Activated CD4-positive, alpha-beta T cell treated with anti-CD3 and anti-CD28 coated beads, Interleukin-2, Interleukin-4, amounts not matched to agents 100 ng/mL and 50 ng/mL, durations not matched to agents 16 hours and 8 hours (primary cell): ENCODE data around the gene SLC2A6.

ENCODE experiments used
- DNase-seq: peaks from one replicate; pipeline ENCODE4 v3.0.0-alpha.2; 2020; ENCODE audit warnings: low spot score

Gene SLC2A6

DNA sequence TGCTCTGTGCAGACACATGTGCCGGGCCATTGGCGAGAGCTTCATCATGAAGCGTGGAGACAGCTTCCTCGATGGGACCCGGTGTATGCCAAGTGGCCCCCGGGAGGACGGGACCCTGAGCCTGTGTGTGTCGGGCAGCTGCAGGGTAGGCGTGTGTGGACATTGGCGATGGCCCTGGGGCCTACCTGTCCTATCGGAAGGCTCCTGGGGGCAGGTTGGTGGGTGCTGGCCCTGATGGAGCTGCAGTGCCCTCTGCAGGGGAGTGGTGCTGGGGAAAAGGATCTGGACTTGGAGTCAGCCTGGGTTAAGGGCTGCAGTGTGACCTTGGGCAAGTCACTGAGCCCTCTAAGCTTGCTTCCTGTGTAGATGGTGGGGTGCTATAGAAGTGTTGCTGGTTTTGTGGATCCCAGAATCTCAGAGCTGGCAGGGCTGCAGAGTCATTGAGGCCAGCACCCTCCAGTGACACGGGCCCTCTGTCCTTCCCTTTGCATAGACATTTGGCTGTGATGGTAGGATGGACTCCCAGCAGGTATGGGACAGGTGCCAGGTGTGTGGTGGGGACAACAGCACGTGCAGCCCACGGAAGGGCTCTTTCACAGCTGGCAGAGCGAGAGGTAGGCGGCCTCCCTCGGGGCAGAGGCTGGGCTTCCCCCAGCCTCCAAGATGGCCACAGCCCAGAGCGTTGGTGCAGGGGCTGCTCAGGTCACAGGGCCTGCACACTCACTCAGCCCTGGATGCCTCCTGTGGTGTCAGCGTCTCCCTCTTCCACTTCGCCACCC, 41.0 kb downstream of the SLC2A6 start:
- no peak for DNase-seq

DNA sequence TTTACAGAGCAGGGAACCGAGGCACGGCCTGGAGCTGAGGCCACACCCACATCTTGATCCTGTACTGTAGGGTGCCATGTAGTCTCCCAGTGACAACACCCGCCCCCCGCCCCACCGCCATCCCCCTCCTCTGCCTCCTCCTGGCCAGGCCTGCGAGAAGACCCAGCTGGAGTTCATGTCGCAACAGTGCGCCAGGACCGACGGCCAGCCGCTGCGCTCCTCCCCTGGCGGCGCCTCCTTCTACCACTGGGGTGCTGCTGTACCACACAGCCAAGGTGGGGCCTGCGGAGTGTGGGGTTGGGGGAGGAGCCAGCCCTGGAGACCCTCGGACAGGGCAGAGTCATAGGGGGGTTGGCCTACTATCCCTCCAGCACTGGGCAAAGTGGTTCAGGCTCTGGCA, 42.2 kb downstream of the SLC2A6 start:
- no peak for DNase-seq

DNA sequence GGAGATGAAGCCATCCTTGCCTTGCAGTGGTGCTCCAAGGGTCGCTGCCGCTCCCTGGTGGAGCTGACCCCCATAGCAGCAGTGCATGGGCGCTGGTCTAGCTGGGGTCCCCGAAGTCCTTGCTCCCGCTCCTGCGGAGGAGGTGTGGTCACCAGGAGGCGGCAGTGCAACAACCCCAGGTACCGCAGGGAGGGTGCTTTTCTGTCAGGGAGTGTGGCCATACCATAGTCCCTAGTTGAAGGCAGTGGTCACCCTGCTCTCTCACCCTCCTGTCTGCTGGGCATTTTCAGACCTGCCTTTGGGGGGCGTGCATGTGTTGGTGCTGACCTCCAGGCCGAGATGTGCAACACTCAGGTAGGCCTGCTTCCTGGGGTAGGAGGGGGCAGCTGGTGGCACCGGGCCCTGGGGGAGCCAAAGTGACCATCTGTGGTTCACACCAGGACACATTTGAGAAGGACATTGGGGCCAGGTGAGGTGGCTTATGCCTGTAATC, 45.5 kb downstream of the SLC2A6 start:
- no peak for DNase-seq

DNA sequence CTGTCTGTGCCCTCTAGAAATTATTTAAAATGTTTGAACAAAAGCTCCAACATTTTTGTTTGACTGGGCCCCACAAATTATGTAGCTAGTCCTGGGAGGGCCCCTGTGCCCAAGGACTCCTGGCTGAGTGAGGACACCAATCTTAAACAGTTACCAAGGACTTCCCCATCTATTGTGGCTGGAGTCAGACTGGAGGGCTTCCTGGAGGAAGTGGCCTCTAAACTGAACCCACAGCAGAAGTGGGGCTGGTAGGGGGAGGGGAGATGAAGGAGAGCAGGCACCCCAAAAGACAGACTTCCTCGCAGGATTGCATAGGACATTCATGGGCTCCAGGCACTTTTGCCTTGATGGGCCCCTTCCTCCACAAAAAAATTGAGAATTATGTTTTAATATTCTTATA, 48.7 kb downstream of the SLC2A6 start:
- DNase-seq, result no peak

DNA sequence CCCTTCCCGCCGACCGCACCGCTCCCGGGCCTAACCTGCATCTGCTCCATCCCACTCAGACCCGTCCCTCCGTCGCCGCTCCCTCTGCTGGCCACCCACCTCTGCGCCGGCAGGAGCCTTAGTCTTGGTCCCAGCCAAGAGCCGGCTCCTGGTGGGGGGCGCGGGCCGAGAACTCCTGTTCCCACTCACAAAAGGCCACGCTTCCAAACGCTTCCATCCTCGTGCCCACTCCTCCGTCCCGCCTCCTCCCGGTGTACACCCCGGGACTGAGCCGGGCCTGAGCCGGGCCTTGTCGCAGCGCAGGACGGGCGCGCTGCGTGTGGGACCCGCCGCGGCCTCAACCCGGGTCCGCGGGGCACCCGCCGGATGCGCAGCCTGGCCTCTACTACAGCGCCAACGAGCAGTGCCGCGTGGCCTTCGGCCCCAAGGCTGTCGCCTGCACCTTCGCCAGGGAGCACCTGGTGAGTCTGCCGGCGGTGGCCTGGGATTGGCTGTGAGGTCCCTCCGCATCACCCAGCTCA, 49.2 kb downstream of the SLC2A6 start:
- DNase-seq, result no peak

DNA sequence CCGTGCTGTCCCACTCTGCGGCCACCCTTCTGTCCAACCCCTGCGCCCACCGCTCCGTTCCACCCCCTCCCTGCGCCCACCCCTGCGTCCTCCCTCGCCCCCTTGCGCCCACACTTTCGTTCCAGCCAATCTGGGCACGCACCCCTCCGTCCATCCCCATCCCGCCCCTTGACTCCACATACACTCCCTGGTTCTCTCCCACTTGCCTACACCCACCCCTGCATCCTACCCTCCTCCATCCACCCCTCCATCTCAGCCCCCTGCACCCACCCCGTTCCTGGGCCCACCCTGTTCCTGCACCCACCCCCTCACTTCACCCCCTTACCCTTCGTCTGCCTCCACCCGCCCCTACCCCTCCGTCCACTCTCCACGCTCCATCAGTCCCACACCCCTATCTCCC, 49.7 kb downstream of the SLC2A6 start:
- no peak for DNase-seq

DNA sequence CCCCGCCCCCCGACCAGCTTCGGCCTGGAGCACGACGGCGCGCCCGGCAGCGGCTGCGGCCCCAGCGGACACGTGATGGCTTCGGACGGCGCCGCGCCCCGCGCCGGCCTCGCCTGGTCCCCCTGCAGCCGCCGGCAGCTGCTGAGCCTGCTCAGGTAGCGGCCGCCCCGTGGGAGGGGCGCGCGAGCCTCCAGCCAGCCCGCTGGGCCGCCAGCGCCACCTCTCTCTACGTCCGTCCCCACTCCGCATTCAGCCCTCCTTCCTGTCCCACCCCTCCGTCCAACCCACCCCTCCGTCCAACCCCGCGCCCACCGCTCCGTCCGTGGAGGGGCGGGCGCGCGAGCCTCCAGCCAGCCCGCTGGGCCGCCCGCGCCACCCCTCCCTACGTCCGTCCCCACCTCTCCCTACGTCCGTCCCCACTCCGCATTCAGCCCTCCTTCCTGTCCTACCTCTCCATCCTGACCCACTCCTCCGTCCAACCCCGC, 50.2 kb downstream of the SLC2A6 start:
- no peak for DNase-seq

DNA sequence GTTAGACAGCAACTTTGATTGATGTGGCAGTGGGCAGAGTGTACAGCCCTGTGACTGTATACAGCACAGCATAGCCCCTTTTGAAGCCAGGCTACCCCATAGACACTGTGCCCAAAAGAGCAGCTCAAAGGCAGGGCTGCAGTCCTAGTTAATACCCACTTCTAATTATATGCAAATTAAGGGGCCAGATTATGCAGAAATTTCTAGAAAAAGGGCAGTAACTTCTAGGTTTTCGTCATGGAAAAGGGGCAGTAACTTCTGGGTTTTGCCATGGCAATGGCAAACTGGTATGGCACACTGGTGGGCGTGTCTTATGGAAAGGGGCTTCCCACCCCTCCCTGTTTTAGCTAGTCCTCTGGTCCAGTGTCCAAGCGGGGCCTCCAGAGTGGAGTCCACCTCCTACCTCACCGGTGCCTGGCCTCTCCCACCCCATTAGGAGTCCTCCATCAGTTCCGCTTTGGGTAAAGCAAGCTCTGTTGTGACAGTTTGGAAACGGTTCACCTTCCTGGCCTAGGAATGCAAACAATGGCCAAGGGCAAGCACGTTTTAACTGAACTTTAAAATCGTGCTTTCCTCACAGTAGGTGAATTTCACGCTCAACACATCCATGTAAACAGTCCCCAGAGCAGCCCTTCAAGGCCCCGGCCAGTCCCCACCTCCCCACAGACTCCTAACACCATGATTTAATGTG, 51.1 kb downstream of the SLC2A6 start:
- DNase-seq, result no peak

DNA sequence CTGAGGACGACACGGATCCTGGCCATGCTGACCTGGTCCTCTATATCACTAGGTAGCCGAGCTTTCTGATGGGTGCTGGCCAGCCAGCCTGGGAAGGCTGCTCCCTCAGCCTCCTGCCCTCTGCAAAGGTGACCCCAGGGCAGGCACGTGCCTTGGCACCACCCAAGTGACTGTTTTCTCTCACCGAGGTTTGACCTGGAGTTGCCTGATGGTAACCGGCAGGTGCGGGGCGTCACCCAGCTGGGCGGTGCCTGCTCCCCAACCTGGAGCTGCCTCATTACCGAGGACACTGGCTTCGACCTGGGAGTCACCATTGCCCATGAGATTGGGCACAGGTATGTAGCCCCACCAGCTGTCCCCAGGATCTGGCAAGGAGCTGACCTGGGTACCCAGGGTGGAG, 52.9 kb downstream of the SLC2A6 start:
- no peak for DNase-seq

DNA sequence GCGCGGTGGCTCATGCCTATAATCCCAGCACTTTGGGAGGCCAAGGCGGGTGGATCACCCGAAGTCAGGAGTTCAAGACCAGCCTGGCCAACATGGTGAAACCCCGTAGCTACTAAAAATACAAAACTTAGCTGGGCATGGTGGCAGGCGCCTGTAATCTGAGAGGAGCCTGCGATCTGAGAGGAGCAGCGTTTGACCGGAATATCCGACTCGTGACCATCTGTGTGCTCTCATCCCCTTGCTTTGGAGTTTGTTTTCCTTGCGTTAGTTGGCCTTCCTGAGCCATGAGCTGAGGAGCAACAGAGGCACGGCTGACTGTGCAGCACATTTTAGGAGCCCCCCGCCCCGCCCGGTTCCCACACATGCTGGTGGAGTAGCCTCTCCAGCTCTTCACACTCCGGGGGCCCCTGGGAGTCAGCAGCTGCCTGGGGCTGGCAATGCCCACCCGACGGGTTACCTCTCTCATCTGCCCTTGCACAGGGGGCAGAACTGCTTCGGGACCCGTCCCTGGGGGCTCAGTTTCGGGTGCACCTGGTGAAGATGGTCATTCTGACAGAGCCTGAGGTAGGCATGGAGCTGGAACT, 53.8 kb downstream of the SLC2A6 start:
- DNase-seq, result no peak

DNA sequence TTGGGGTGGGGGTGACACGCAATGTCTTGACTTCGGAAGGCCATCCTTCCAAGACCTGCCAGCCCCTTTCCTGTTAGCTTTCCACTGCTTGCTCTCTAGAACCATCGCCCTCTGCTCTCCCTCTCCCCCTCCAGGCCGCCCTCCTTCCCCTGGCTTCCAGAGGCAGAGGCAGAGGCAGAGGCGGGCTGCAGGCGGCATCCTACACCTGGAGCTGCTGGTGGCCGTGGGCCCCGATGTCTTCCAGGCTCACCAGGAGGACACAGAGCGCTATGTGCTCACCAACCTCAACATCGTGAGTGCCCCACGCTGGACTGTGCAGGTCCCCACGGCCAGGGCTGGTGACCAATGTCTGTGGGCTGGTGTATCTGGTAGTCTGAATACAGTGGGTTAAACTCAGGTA, 54.7 kb downstream of the SLC2A6 start:
- DNase-seq, result no peak

DNA sequence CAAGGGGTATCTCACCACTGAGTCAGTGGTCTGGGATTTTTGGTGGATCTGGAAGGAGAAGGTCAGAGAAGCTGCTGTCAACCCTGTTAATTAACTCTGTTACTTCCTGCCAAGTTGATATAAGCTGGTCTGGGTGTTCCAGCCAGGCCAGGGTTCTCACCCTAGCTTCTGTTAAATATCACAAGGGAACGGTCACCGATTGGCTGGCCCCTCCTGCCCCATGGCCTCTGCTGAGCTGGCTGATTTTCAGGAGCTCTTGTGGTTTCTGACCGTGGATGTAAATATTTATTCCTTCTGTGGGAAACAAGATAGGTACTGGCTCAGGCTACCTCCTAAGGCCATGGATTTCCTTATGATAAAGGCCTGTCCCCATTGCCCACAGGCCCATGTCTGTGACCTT, 55.7 kb downstream of the SLC2A6 start:
- DNase-seq, result no peak

DNA sequence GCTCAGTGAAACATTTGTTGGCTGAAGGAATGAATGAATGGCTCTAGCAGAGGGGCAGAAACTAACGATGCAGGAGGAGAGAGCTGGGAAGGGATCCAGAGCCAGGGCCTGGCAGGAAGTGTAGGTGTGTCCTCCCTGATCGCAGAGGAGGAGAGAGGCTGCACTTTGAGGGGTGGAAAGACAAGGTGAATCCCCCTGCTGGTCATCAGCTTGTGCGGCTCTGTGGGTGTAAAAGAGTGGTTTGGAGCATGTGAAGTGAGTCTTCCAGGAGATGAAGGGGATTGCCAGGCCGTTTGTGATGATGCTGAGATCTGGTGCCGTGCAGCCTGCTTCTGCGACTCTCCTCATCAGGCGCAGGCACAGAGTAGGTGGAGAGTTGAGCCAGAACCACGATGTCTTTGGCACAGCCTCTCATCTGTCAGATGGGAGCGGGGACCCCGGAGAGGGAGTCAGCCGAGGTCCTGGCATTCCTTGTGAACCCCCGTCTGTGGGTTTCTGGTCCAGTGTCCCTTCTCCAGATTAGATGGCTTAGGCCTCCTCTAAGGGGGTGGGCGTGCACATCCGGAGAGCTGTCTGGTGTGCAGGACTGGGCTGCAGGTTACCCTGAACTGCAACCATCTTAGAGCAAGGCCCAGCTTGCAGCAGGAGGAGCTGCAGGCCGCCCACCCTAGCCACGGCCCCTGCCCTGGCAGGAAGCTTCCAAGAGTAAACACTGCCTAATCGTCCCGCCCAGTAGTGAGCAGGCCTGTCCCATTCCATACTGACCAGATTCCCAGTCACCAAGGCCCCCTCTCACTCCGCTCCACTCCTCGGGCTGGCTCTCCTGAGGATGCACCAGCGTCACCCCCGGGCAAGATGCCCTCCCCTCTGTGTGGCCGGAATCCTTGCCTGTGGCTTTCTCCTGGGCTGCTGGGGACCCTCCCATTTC, 57.0 kb downstream of the SLC2A6 start, which contains the start of gene ADAMTS13:
ADAMTS13 (plus strand) TSS at position 753 of the 928 bp plus-strand sequence; CDS start at position 830, 77 bp downstream.
- DNase-seq, result peak; percentile 60
